Hematopoietic multipotent progenitor cell (in vitro differentiated cells): ENCODE measurements around the gene AUTS2. TPM values are rescaled to one million over a fixed set of nuclear protein-coding genes. Genes with fewer than 3 reads are reported as not detected.

Experiments
- DNase-seq, 3 donors: peaks; one replicate each; pipeline ENCODE4 v3.0.0-alpha.2; 2011 to 2015; ENCODE audit warnings: low read depth in 2 of 3, low spot score in 2 of 3
- total RNA-seq: library from RNA; depleted of rRNA; stranded (reverse); fragments of >200 nt; gene quantifications from one replicate; pipeline ENCODE4 v1.2.3, GENCODE V29; 2012

Gene AUTS2
- total RNA-seq, 1 donor: 14.8 TPM

- DNase-seq: no peak
Measured at GRCh38 chr7:70592171-70592570, 993.9 kb downstream of the AUTS2 start.

- no peak for DNase-seq
Measured at GRCh38 chr7:70594170-70594569, 995.9 kb downstream of the AUTS2 start.

GRCh38 chr7:70594885-70595284, 996.6 kb downstream of the AUTS2 start:
- DNase-seq: peak in 1 of 3 donors; percentile 1

GRCh38 chr7:70595370-70595754, 997.1 kb downstream of the AUTS2 start:
- DNase-seq: no peak

DNA sequence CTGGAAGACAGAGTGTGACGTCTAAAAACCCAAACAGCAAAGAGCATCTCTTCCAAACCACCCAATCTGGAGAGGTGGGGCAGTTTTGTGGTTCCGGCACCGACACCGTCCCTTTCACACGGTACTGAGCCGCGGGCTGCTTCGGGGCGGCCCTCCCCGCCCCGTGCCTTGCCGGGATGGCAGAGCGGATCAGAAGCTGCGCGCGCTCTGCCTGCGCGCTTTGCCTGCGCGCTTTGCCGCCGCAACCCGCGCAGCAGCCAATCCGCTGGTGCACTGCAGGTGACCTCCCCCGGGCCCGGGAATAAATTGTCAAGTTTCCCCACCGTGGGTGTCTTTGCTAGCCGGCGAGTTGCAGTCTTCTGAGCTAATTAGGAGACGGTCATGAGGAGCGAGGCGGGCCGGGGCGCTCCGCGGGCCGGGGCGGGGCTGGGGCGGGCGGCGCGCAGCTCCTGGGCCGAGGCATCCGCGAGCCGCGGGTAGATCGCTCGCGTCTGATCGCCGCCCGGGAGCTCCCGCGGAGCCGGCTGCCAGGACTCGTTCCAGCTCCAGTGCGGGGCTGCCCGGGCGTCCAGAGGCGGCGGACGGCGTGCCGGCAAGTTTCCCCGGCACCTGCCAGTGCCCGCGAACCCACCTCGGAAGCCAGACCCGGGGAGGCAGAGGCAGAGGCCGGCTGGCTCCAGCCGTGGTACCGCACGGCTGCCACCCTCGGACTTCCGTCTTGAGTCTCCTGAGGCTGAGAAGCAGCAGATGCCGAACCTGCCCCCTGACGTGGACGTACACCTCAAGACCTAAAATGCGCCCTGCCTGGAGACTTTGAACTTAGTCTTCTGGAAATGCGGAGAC, 997.7 kb downstream of the AUTS2 start:
- peak in 1 of 3 donors; percentile 7 for DNase-seq

- no peak for DNase-seq
Measured at GRCh38 chr7:70596598-70596913, 998.3 kb downstream of the AUTS2 start.

GRCh38 chr7:70597066-70597465, 998.8 kb downstream of the AUTS2 start:
- no peak for DNase-seq

DNA sequence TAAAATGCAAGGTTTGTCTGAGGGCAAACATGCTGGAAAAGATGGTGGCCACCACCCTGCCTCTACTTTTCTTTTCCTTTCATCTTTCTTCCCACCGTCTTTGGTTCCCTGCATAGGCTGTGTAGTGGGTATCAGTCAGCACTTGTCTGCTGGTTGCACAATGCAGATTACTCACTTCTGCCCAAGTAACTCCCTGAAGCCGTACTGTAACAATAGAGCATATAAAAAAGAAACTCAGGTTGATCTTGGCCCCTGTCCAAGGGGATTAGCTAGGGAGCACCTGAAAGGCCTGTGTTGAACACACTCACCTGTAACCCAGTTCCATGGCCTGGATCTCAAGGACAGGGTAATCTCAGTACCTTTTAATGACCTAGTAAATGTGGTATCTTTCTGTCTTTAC, 1000.7 kb downstream of the AUTS2 start:
- DNase-seq: no peak

DNA sequence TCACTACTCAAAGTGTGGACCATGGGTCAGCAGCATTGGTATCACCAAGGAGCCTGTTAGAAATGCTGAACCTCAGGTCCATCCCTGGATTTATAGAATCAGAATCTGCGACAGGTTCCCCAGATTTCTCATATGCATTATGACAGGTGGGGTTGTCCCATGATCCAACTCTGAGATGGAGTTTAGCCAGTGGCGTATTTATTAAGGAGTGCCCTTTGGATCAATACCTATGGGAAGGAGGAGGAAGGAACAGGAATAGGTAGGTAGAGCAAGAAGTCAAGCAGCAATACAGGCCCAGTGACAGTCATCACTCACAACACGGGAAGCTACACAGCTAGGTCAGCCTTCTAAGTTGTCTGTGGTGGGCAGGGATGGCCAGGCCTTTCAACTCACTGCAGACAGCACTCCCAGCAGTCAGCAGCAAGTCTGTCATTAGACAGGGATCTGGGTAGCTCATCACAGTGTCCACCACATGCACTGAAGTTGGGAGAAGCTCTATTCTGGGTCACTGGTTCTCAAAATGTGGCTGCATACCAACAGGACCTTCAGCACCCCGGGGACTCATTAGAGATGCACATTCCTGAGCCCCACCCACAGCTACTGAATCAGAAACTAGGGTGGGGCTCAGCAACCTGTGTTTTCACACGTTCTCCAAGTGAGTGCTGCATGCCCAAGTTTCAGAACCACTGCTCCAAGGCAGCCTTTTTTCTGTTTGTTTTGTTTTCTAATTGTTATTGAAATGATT, 1001.3 kb downstream of the AUTS2 start:
- no peak for DNase-seq

GRCh38 chr7:70600993-70601392, 1002.7 kb downstream of the AUTS2 start:
- DNase-seq: no peak

DNA sequence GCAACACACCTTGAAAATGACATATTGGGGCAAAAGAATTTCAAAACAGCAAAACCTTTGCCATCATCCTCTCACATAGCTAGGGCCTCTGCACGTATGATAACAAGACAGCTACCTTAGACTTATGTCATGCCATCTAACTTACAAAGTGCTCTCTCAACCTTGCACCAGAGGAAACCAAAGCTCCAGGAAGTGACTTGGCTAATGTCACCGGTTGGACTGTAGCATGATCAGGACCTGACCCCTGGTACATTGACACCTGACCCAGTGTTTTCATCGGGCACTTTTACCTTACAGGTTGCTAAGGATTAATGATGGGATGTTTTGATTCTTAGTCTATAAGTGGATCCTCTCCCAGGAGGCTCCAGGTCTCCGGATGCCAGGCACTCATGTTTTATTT, 1003.8 kb downstream of the AUTS2 start:
- DNase-seq: no peak

- no peak for DNase-seq
Measured at GRCh38 chr7:70607281-70607680, 1009.0 kb downstream of the AUTS2 start.

DNA sequence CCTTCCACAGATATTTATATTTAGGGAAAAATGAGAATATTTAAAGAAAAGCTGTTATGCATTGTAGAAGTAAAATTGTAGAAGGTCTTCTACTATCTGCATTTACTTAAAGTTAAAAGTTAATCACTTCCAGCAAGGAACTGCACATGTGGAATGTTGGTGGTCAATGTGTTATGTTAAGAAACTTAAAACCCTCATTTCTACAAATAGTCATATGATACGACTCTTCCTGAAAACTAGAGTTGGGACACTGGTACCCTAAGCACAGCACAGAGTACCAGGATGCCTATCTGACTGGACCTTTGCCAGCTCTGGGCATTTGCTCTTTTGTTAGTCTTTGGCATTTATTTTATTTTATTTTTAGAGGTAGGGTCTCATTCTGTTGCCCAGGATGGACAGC, 1009.5 kb downstream of the AUTS2 start:
- no peak for DNase-seq

- DNase-seq: no peak
Measured at GRCh38 chr7:70608229-70608628, 1010.0 kb downstream of the AUTS2 start.

GRCh38 chr7:70612811-70613210, 1014.5 kb downstream of the AUTS2 start:
- DNase-seq: no peak

- peak in 1 of 3 donors; percentile 16 for DNase-seq
Measured at GRCh38 chr7:70614237-70615045, 1016.2 kb downstream of the AUTS2 start.

DNA sequence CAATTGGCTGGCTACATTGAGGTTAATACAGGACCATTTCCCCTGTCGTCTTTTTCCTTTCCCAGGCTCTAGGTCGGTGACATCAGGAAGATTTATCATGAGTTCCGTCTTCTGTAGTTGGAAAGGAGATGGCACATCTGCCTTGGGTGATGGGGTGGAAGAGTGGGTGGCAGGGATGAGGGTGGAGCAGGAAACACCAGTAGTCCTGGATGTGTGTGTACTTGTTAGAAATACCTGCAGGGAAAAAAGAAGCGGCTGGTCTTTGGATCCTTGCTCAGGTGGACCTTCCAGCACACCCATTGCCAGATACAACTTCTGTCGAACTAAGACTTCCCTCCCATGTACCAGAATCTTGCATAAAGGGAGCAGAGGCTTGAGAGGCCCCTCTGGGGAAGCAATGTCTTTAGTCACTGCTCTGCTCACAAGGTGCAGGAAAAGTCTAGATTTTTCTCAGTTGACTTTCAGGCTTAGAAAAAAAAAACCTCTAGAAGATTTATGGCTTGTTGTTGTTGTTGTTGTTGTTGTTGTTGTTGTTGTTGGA, 1016.9 kb downstream of the AUTS2 start:
- no peak for DNase-seq

- DNase-seq: no peak
Measured at GRCh38 chr7:70616211-70616610, 1017.9 kb downstream of the AUTS2 start.

DNA sequence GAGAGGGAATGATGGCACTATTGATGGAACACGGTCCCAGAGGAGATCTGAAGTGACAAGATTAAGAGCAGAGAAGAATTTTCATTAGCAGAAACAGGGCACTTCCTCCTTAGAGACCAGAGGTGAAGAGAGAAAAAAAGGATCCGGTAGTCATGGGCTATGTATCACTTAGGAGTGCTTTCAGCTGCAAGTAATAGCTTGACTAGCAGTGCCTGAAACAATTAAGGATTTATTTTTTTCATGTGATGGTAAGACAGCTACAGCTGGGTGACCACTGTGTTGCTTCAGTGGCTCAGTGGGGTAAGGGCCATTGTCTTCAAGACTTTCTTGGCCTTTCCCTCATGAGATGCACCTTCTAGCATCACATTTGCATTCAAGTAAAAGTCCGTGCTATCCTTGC, 1018.5 kb downstream of the AUTS2 start:
- no peak for DNase-seq

DNA sequence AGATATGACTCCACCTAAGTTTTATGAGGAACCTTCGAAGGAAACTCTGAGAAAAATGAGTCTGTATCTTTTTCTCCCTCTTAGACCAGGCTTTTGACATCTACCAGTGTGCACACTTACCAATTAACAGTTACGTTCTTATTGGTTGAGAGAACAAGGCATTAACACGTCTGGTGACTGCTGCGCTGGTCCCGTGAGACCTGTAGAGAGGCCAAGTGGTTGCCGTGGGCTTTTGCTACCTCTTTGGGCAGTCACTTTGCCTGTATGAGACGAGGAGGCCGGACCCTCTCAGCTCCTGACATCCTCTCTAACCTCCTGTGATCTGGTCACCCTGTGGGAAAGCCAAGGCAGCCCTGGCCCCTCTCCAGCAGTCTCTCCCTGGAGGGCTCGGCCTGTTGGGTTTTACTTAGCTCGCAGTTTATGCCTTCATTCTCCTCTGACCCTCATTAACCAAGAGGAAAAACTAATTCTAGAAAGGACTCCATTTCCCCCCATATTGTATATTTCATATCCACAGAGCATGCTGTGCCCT, 1019.8 kb downstream of the AUTS2 start:
- DNase-seq: no peak

GRCh38 chr7:70619130-70619529, 1020.9 kb downstream of the AUTS2 start:
- no peak for DNase-seq
